HepG2 (cell line): Measurements from ENCODE around the gene BTN1A1. TPM values are rescaled to one million over a fixed set of nuclear protein-coding genes. Genes with fewer than 3 reads are reported as not detected.
A peak's percentile ranks its signal among the peaks of the same experiment; 100 is the strongest.

Experiments used
- ARHGAP35 ChIP-seq: sonication (generic); formaldehyde crosslinking; IDR thresholded peaks from 2 replicates; pipeline ENCODE4 v1.9.0; 2022; ENCODE audit warnings: mild to moderate bottlenecking, inconsistent platforms, moderate library complexity, missing genetic modification reagents, borderline replicate concordance
- DPF2 ChIP-seq: sonication (generic); formaldehyde crosslinking; IDR thresholded peaks from 2 replicates; pipeline ENCODE4 v1.4.0; 2020; ENCODE audit warnings: mild to moderate bottlenecking, low read depth, missing genetic modification reagents, borderline replicate concordance
- EP300 ChIP-seq, 3 experiments: sonication (generic) in 1 of 3; formaldehyde crosslinking in 1 of 3; IDR thresholded peaks; 2 replicates each; pipeline versions ENCODE4 v1.5.1 to v1.6.1; 2011 to 2020; ENCODE audit warnings: low read depth in 2 of 3, low read length in 2 of 3, borderline replicate concordance in 1 of 3, improper control_type of control experiment in 1 of 3, mild to moderate bottlenecking in 1 of 3, missing genetic modification reagents in 1 of 3, moderate library complexity in 1 of 3
- HOXA3 ChIP-seq: sonication (generic); formaldehyde crosslinking; IDR thresholded peaks from 2 replicates; pipeline ENCODE4 v1.5.0; 2020; ENCODE audit warnings: missing genetic modification reagents
- KAT8 ChIP-seq: IDR thresholded peaks from 2 replicates; pipeline ENCODE4 v1.6.1; 2016; ENCODE audit warnings: missing genetic modification reagents, missing compliant biosample characterization
- KDM1A ChIP-seq: IDR thresholded peaks from 2 replicates; pipeline ENCODE4 v1.6.1; 2016; ENCODE audit warnings: missing compliant biosample characterization
- NFIC ChIP-seq: IDR thresholded peaks from 2 replicates; pipeline ENCODE4 v1.6.1; 2012; ENCODE audit warnings: mild to moderate bottlenecking, low read length, inconsistent platforms
- PRPF4 ChIP-seq: fragments of 200-400 bp; formaldehyde crosslinking; IDR thresholded peaks from 2 replicates; pipeline ENCODE4 v1.6.1; 2016; ENCODE audit warnings: low read length, low read depth; ENCODE audit not compliant: poor library complexity, severe bottlenecking
- RFXANK ChIP-seq: IDR thresholded peaks from 2 replicates; pipeline ENCODE4 v1.6.1; 2016
- SKI ChIP-seq: fragments of 450-650 bp; IDR thresholded peaks from one replicate; pipeline ENCODE4 v1.6.1; 2018; ENCODE audit warnings: mild to moderate bottlenecking; ENCODE audit not compliant: partially characterized antibody
- STAG1 ChIP-seq: sonication (generic); formaldehyde crosslinking; IDR thresholded peaks from 2 replicates; pipeline ENCODE4 v1.4.0; 2020; ENCODE audit warnings: missing genetic modification reagents
- ZNF598 ChIP-seq: sonication (generic); formaldehyde crosslinking; IDR thresholded peaks from 2 replicates; pipeline ENCODE4 v1.5.1; 2020; ENCODE audit warnings: mild to moderate bottlenecking, missing genetic modification reagents, borderline replicate concordance
- ZNF839 ChIP-seq: sonication (generic); formaldehyde crosslinking; IDR thresholded peaks from 2 replicates; pipeline ENCODE4 v1.4.0; 2020; ENCODE audit warnings: missing genetic modification reagents, mild to moderate bottlenecking, borderline replicate concordance
- polyA plus RNA-seq, 8 experiments: library from polyadenylated mRNA; depleted of rRNA in 3 of 8; stranded (reverse) in 7 of 8; unstranded in 1 of 8; fragments of >200 nt; fragmentation: Illumina TruSeq in 4 of 8; extraction: Trizol in 4 of 8; gene quantifications; 2 replicates each; pipeline versions ENCODE4 v1.2.1 to v1.2.3, GENCODE V29; 2011 to 2016; ENCODE audit warnings: low read depth in 4 of 8, missing spikeins in 1 of 8, mixed read lengths in 1 of 8; ENCODE audit not compliant: insufficient read depth in 1 of 8
- total RNA-seq, 5 experiments: library from RNA; depleted of rRNA; stranded (reverse); fragments of >200 nt; fragmentation: Illumina TruSeq; extraction: Trizol; gene quantifications; 2 replicates each; pipeline ENCODE4 v1.2.3, GENCODE V29; 2016; ENCODE audit warnings: low read depth in 1 of 5
- TF ChIP-seq, protein P1 (sequence below): sonication (generic); formaldehyde crosslinking; IDR thresholded peaks from 2 replicates; pipeline ENCODE4 v1.4.0; 2020; ENCODE audit warnings: missing genetic modification reagents
- TF ChIP-seq, protein P2 (sequence below): sonication (generic); formaldehyde crosslinking; IDR thresholded peaks from 2 replicates; pipeline ENCODE4 v1.8.1; 2023; ENCODE audit warnings: mild to moderate bottlenecking, moderate library complexity, missing genetic modification reagents
- TF ChIP-seq, protein P3 (sequence below), 2 experiments: IDR thresholded peaks; 2 replicates each; pipeline ENCODE4 v1.6.1; 2011 to 2012; ENCODE audit warnings: low read length in 2 of 2, borderline replicate concordance in 1 of 2, low read depth in 1 of 2, mild to moderate bottlenecking in 1 of 2, moderate library complexity in 1 of 2
- TF ChIP-seq, protein P4 (sequence below): sonication (generic); formaldehyde crosslinking; IDR thresholded peaks from 2 replicates; pipeline ENCODE4 v1.4.0; 2020; ENCODE audit warnings: mild to moderate bottlenecking, missing genetic modification reagents, borderline replicate concordance
- TF ChIP-seq, protein P5 (sequence below): sonication (generic); formaldehyde crosslinking; IDR thresholded peaks from 2 replicates; pipeline ENCODE4 v1.4.0; 2020; ENCODE audit warnings: missing genetic modification reagents

Gene BTN1A1
- total and polyA plus RNA-seq, 2 of the 13 experiments (the other 11 are each of a cell fraction or from before 2014, with no cell fraction given): 0.04 TPM; not detected in 1

DNA sequence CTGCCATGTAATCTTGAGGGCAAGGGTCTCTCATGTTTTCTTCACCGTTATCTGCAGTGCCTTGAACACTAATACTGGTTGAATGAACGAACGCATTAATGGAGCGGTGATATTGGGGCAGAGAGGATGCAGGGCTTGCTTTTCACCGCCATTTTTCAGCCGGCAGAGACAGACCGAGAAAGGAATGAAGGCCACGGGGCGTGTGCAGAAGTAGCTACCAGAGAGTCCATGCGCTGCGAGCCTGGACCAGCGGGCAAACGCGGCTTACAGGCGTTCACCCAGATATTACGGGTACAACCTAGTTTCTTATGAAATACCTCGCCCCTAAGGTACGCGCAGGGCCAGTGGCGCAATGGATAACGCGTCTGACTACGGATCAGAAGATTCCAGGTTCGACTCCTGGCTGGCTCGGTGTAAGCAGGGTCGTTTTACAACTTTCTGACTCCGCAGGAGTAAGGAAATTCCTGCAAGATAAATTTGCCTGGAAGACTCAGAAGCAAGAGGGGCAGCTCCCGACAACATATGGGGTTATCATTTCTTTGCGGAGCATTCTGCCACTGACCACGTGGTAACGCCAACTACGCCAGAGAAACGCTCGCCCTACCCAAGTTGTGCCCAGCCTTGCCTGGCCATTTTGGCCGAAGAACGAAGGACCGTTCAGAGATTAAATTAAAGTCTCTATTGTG is 37.2 kb downstream of the BTN1A1 start (continued):
- TF ChIP-seq, protein P1, sequence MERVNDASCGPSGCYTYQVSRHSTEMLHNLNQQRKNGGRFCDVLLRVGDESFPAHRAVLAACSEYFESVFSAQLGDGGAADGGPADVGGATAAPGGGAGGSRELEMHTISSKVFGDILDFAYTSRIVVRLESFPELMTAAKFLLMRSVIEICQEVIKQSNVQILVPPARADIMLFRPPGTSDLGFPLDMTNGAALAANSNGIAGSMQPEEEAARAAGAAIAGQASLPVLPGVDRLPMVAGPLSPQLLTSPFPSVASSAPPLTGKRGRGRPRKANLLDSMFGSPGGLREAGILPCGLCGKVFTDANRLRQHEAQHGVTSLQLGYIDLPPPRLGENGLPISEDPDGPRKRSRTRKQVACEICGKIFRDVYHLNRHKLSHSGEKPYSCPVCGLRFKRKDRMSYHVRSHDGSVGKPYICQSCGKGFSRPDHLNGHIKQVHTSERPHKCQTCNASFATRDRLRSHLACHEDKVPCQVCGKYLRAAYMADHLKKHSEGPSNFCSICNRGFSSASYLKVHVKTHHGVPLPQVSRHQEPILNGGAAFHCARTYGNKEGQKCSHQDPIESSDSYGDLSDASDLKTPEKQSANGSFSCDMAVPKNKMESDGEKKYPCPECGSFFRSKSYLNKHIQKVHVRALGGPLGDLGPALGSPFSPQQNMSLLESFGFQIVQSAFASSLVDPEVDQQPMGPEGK: peak; percentile 76
- TF ChIP-seq ZNF839: peak; percentile 45; the same call in 1 of the 2 replicates
- TF ChIP-seq, protein P2, sequence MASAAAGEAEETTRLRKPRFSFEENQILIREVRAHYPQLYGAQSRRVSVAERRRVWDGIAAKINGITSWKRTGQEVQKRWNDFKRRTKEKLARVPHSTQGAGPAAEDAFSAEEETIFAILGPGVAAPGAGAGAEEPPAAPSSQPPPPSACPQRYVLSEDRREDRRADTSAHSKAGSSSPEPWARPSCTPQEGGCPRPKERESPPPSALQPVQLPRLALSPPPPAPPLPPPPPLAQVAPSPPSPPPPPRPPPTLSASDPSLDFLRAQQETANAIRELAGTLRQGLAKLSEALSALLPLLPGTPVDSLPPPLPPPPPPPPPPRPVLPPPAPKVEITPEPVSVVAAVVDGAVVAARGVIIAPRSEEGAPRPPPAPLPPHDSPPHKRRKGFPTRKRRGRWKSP (CRISPR knock-in tag): peak; percentile 90
- TF ChIP-seq KAT8: peak; percentile 81
- peak; percentile 98 for TF ChIP-seq HOXA3
- TF ChIP-seq, protein P3, sequence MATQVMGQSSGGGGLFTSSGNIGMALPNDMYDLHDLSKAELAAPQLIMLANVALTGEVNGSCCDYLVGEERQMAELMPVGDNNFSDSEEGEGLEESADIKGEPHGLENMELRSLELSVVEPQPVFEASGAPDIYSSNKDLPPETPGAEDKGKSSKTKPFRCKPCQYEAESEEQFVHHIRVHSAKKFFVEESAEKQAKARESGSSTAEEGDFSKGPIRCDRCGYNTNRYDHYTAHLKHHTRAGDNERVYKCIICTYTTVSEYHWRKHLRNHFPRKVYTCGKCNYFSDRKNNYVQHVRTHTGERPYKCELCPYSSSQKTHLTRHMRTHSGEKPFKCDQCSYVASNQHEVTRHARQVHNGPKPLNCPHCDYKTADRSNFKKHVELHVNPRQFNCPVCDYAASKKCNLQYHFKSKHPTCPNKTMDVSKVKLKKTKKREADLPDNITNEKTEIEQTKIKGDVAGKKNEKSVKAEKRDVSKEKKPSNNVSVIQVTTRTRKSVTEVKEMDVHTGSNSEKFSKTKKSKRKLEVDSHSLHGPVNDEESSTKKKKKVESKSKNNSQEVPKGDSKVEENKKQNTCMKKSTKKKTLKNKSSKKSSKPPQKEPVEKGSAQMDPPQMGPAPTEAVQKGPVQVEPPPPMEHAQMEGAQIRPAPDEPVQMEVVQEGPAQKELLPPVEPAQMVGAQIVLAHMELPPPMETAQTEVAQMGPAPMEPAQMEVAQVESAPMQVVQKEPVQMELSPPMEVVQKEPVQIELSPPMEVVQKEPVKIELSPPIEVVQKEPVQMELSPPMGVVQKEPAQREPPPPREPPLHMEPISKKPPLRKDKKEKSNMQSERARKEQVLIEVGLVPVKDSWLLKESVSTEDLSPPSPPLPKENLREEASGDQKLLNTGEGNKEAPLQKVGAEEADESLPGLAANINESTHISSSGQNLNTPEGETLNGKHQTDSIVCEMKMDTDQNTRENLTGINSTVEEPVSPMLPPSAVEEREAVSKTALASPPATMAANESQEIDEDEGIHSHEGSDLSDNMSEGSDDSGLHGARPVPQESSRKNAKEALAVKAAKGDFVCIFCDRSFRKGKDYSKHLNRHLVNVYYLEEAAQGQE (IDR thresholded peaks at IDR 0.05; ENCODE audit: borderline replicate concordance in 1 of 2, low read depth in 1 of 2, low read length in 2 of 2): peak in 1 of 2 experiments; percentile 61; a peak in 1 of 4 replicates
- peak; percentile 5; the same call in 1 of the 2 replicates for TF ChIP-seq STAG1
- TF ChIP-seq, protein P4, sequence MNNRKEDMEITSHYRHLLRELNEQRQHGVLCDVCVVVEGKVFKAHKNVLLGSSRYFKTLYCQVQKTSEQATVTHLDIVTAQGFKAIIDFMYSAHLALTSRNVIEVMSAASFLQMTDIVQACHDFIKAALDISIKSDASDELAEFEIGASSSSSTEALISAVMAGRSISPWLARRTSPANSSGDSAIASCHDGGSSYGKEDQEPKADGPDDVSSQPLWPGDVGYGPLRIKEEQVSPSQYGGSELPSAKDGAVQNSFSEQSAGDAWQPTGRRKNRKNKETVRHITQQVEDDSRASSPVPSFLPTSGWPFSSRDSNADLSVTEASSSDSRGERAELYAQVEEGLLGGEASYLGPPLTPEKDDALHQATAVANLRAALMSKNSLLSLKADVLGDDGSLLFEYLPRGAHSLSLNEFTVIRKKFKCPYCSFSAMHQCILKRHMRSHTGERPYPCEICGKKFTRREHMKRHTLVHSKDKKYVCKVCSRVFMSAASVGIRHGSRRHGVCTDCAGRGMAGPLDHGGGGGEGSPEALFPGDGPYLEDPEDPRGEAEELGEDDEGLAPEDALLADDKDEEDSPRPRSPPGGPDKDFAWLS (CRISPR knock-in tag): peak; percentile 64; the same call in 1 of the 2 replicates
- peak; percentile 51 for TF ChIP-seq SKI
- peak; percentile 70 for TF ChIP-seq NFIC
- no peak; the same call in 1 of the 2 replicates for TF ChIP-seq ARHGAP35 (CRISPR knock-in tag)
- TF ChIP-seq, protein P5, sequence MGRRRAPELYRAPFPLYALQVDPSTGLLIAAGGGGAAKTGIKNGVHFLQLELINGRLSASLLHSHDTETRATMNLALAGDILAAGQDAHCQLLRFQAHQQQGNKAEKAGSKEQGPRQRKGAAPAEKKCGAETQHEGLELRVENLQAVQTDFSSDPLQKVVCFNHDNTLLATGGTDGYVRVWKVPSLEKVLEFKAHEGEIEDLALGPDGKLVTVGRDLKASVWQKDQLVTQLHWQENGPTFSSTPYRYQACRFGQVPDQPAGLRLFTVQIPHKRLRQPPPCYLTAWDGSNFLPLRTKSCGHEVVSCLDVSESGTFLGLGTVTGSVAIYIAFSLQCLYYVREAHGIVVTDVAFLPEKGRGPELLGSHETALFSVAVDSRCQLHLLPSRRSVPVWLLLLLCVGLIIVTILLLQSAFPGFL (CRISPR knock-in tag): no peak
- TF ChIP-seq KDM1A: peak; percentile 83; the same call in 1 of the 2 replicates
- TF ChIP-seq RFXANK (CRISPR knock-in tag): peak; percentile 93
- peak; percentile 94 for TF ChIP-seq PRPF4
- no peak; the same call in 1 of the 2 replicates for TF ChIP-seq DPF2 (CRISPR knock-in tag)
- peak; percentile 42 to 47; a peak in 1 of 4 replicates for TF ChIP-seq EP300 (IDR thresholded peaks at IDR 0.05; ENCODE audit: low read depth in 2 of 2, low read length in 2 of 2)
- 0 out of 2 replicates have a peak, but pooled peaks have one; percentile 29 for TF ChIP-seq EP300 (CRISPR knock-in tag; IDR thresholded peaks at IDR 0.05; ENCODE audit: borderline replicate concordance)
- peak; percentile 97 for TF ChIP-seq ZNF598 (CRISPR knock-in tag)
